Fibroblast of lung (primary cell): ENCODE results near the gene TICAM2. TPM values are rescaled to one million over a fixed set of nuclear protein-coding genes. Genes with fewer than 3 reads are reported as not detected.

Source experiments
- DNase-seq, 2 donors: peaks; one replicate each; pipeline versions ENCODE4 v3.0.0 to v3.0.0-alpha.2; 2010; ENCODE audit warnings: low read depth in 2 of 2
- H2AFZ ChIP-seq: 2 replicates; pipeline ENCODE4 v1.5.1; 2012; ENCODE audit warnings: low read length, control low read depth, inconsistent platforms
- H3K27ac ChIP-seq: 2 replicates; pipeline ENCODE4 v1.5.1; 2011; ENCODE audit warnings: low read length, control low read depth; ENCODE audit not compliant: insufficient read depth
- H3K27me3 ChIP-seq: 2 replicates; pipeline ENCODE4 v1.5.1; 2011; ENCODE audit warnings: mild to moderate bottlenecking, low read length; ENCODE audit not compliant: control insufficient read depth, insufficient read depth
- H3K36me3 ChIP-seq: 2 replicates; pipeline ENCODE4 v1.5.1; 2011; ENCODE audit warnings: low read length; ENCODE audit not compliant: control insufficient read depth, insufficient read depth
- H3K4me1 ChIP-seq: 2 replicates; pipeline ENCODE4 v1.5.1; 2011; ENCODE audit warnings: low read length; ENCODE audit not compliant: control insufficient read depth, insufficient read depth; ENCODE audit errors: extremely low read depth
- H3K4me2 ChIP-seq: 2 replicates; pipeline ENCODE4 v1.5.1; 2011; ENCODE audit warnings: low read length, control low read depth; ENCODE audit not compliant: insufficient read depth; ENCODE audit errors: extremely low read depth
- H3K4me3 ChIP-seq, 4 experiments: fragments of 200-600 bp in 1 of 4; sonication (generic) in 1 of 4; replicated peaks in 1 of 4; 2 replicates each; pipeline ENCODE4 v1.5.1; 2011 to 2016; ENCODE audit warnings: low read length in 4 of 4, low read depth in 3 of 4, mild to moderate bottlenecking in 3 of 4, control low read depth in 2 of 4, inconsistent platforms in 1 of 4, mixed read lengths in 1 of 4; ENCODE audit not compliant: insufficient read depth in 1 of 4; ENCODE audit errors: control extremely low read depth in 1 of 4
- H3K79me2 ChIP-seq: 2 replicates; pipeline ENCODE4 v1.5.1; 2012; ENCODE audit warnings: mild to moderate bottlenecking, low read length, inconsistent platforms; ENCODE audit not compliant: control insufficient read depth, insufficient read depth
- H3K9ac ChIP-seq: 2 replicates; pipeline ENCODE4 v1.5.1; 2011; ENCODE audit warnings: mild to moderate bottlenecking, low read length, control low read depth; ENCODE audit not compliant: insufficient read depth
- H3K9me3 ChIP-seq: 2 replicates; pipeline ENCODE4 v1.5.1; 2012; ENCODE audit warnings: low read depth, low read length; ENCODE audit not compliant: control insufficient read depth, insufficient read depth
- H4K20me1 ChIP-seq: 2 replicates; pipeline ENCODE4 v1.5.1; 2011; ENCODE audit warnings: low read length; ENCODE audit not compliant: control insufficient read depth, insufficient read depth; ENCODE audit errors: extremely low read depth
- EZH2 ChIP-seq: IDR thresholded peaks from 2 replicates; pipeline ENCODE4 v1.5.1; 2012; ENCODE audit warnings: low read length, control low read depth, mild to moderate bottlenecking; ENCODE audit errors: missing control alignments
- polyA plus RNA-seq, 2 donors: library from polyadenylated mRNA; depleted of rRNA in 1 of 2; stranded (reverse) in 1 of 2; unstranded in 1 of 2; fragments of >200 nt; gene quantifications; 2 replicates each; pipeline ENCODE4 v1.2.1, GENCODE V29; 2011 to 2012; ENCODE audit warnings: missing spikeins in 1 of 2
- total RNA-seq: library from RNA; depleted of rRNA; stranded (reverse); fragments of >200 nt; gene quantifications from 2 replicates; pipeline ENCODE4 v1.2.1, GENCODE V29; 2014
- TF ChIP-seq, protein P1 (sequence below), 2 donors: IDR thresholded peaks in 1 of 2; conservative IDR thresholded peaks in 1 of 2; 1 replicate in 1 of 2; 2 replicates in 1 of 2; pipeline ENCODE4 v1.5.1; 2011 to 2012; ENCODE audit warnings: low read length in 2 of 2, control low read depth in 1 of 2, inconsistent platforms in 1 of 2, low read depth in 1 of 2, mild to moderate bottlenecking in 1 of 2

Gene TICAM2
- total and polyA plus RNA-seq, 2 donors (not counting 1 experiment from before 2014, with no cell fraction given): 8.8 to 10.3 TPM

DNA sequence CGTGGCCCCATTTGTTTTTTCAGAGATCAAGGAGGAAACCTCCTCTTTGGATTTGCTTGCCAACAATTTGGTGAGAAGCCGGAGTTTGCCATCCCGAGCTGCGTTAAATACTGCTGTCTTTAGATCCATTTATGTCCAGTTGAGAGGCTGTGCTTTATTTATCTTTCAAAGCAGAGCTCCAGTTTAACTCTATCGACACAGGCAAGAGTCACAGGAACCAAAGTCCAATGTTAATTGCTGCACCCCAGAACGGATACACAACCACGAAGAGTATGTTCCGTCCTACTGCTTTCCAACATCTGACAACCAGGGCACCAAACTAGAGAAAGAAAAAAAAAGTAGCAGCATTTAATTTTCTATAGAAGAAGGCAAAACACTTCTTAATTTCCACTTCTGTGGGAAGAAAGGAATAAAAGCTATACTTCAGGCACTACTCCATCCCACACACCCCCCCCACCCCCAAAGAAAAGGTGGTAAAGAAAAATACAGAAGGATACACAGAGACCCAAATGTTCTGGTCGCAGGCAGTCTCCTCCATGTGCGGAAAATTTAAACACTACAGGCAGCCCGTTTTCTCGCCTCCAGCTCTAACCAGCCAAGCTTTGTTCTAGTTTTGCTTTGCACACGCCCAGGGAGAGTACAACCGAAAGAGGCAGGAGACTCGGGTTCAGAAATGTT lies 58.8 kb downstream of the TICAM2 start:
- Histone ChIP-seq H3K9ac (peak overlapping the region; percentile 96), H3K36me3 (peaks cover 6% of the 10 kb centered on the region), H3K9me3 (no peaks in the 10 kb centered on the region), H4K20me1 (peaks cover 2% of the 10 kb centered on the region), H3K4me2 (peak overlapping the region; percentile 93), H2AFZ (no peak overlapping the region), H3K27ac (peak overlapping the region; percentile 98), H3K79me2 (peaks cover 59% of the 10 kb centered on the region), H3K4me3 (peak overlapping the region; percentile 57 to 97 (median 90)), H3K4me1 (no peaks in the 10 kb centered on the region), H3K27me3 (no peaks in the 10 kb centered on the region)
- peak; percentile 52 to 64 for DNase-seq
- TF ChIP-seq, protein P1, sequence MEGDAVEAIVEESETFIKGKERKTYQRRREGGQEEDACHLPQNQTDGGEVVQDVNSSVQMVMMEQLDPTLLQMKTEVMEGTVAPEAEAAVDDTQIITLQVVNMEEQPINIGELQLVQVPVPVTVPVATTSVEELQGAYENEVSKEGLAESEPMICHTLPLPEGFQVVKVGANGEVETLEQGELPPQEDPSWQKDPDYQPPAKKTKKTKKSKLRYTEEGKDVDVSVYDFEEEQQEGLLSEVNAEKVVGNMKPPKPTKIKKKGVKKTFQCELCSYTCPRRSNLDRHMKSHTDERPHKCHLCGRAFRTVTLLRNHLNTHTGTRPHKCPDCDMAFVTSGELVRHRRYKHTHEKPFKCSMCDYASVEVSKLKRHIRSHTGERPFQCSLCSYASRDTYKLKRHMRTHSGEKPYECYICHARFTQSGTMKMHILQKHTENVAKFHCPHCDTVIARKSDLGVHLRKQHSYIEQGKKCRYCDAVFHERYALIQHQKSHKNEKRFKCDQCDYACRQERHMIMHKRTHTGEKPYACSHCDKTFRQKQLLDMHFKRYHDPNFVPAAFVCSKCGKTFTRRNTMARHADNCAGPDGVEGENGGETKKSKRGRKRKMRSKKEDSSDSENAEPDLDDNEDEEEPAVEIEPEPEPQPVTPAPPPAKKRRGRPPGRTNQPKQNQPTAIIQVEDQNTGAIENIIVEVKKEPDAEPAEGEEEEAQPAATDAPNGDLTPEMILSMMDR (conservative IDR thresholded peaks at IDR 0.05 in 1 of 2, IDR thresholded peaks at IDR 0.05 in 1 of 2; ENCODE audit: low read depth in 1 of 2, low read length in 2 of 2): no peak
- TF ChIP-seq EZH2: no peak

- Histone ChIP-seq H2AFZ (no peak overlapping the region), H3K9me3 (no peaks in the 10 kb centered on the region), H3K27me3 (no peaks in the 10 kb centered on the region), H3K9ac (peak overlapping the region; percentile 96), H3K36me3 (peaks cover 6% of the 10 kb centered on the region), H3K4me3 (peak overlapping the region; percentile 57 to 97 (median 90)), H3K27ac (peak overlapping the region; percentile 98), H3K4me1 (no peaks in the 10 kb centered on the region), H3K4me2 (peak overlapping the region; percentile 93), H3K79me2 (peaks cover 66% of the 10 kb centered on the region), H4K20me1 (peaks cover 2% of the 10 kb centered on the region)
- no peak for DNase-seq
- TF ChIP-seq EZH2: no peak
- TF ChIP-seq, protein P1 (conservative IDR thresholded peaks at IDR 0.05 in 1 of 2, IDR thresholded peaks at IDR 0.05 in 1 of 2; ENCODE audit: low read depth in 1 of 2, low read length in 2 of 2): no peak
These were observed 59.5 kb downstream of the TICAM2 start for GRCh38 chr5:115542651-115543364.

GRCh38 chr5:115542086-115542485 lies 60.2 kb downstream of the TICAM2 start:
- no peak for TF ChIP-seq EZH2
- TF ChIP-seq, protein P1 (conservative IDR thresholded peaks at IDR 0.05 in 1 of 2, IDR thresholded peaks at IDR 0.05 in 1 of 2; ENCODE audit: low read depth in 1 of 2, low read length in 2 of 2): no peak
- Histone ChIP-seq H3K79me2 (peaks cover 73% of the 10 kb centered on the region), H4K20me1 (peaks cover 2% of the 10 kb centered on the region), H3K4me2 (peak overlapping the region; percentile 93), H3K36me3 (peaks cover 6% of the 10 kb centered on the region), H3K4me1 (no peaks in the 10 kb centered on the region), H2AFZ (no peak overlapping the region), H3K27ac (peak overlapping the region; percentile 98), H3K9ac (no peak overlapping the region), H3K4me3 (peak overlapping the region; percentile 57 to 97 (median 90)), H3K27me3 (no peaks in the 10 kb centered on the region), H3K9me3 (no peaks in the 10 kb centered on the region)
- no peak for DNase-seq
